Trophoblast cell (in vitro differentiated cells and primary cell): ENCODE results near the gene QTRT2. TPM values are rescaled to one million over a fixed set of nuclear protein-coding genes. Genes with fewer than 3 reads are reported as not detected.

ENCODE experiments used
- DNase-seq, 2 donors: peaks; one replicate each; pipeline ENCODE4 v3.0.0-alpha.2; 2016
- H2AFZ ChIP-seq: 2 replicates; pipeline ENCODE4 v1.6.1; 2013; ENCODE audit warnings: low read length, moderate library complexity, mild to moderate bottlenecking; ENCODE audit not compliant: insufficient read depth, poor library complexity
- H2AK5ac ChIP-seq: 2 replicates; pipeline ENCODE4 v1.6.1; 2013; ENCODE audit warnings: mild to moderate bottlenecking, low read length
- H2BK120ac ChIP-seq: 2 replicates; pipeline ENCODE4 v1.6.1; 2013; ENCODE audit warnings: low read length, mild to moderate bottlenecking, moderate library complexity; ENCODE audit not compliant: insufficient read depth, poor library complexity
- H2BK12ac ChIP-seq: 2 replicates; pipeline ENCODE4 v1.6.1; 2013; ENCODE audit warnings: mild to moderate bottlenecking, low read length, moderate library complexity
- H2BK5ac ChIP-seq: 2 replicates; pipeline ENCODE4 v1.6.1; 2013; ENCODE audit warnings: low read length, low read depth, moderate library complexity, mild to moderate bottlenecking; ENCODE audit not compliant: poor library complexity
- H3K14ac ChIP-seq: 2 replicates; pipeline ENCODE4 v1.6.1; 2013; ENCODE audit warnings: mild to moderate bottlenecking, low read length
- H3K18ac ChIP-seq: 2 replicates; pipeline ENCODE4 v1.6.1; 2013; ENCODE audit warnings: mild to moderate bottlenecking, low read length
- H3K23ac ChIP-seq: 2 replicates; pipeline ENCODE4 v1.6.1; 2013; ENCODE audit warnings: low read length
- H3K27ac ChIP-seq: 2 replicates; pipeline ENCODE4 v1.5.1; 2013; ENCODE audit warnings: low read depth, mild to moderate bottlenecking, inconsistent platforms, low read length, moderate library complexity
- H3K27me3 ChIP-seq: 2 replicates; pipeline ENCODE4 v1.6.1; 2013; ENCODE audit warnings: inconsistent platforms, mild to moderate bottlenecking, low read length, moderate library complexity; ENCODE audit not compliant: insufficient read depth
- H3K36me3 ChIP-seq, 2 experiments: 1 replicate in 1 of 2; 2 replicates in 1 of 2; pipeline ENCODE4 v1.6.1; 2013; ENCODE audit warnings: low read length in 2 of 2, mild to moderate bottlenecking in 2 of 2, moderate library complexity in 1 of 2; ENCODE audit not compliant: insufficient read depth in 2 of 2, control insufficient read depth in 1 of 2
- H3K4ac ChIP-seq: 2 replicates; pipeline ENCODE4 v1.6.1; 2013; ENCODE audit warnings: low read depth, mild to moderate bottlenecking, low read length, moderate library complexity
- H3K4me1 ChIP-seq, 2 experiments: 1 replicate in 1 of 2; 2 replicates in 1 of 2; pipeline ENCODE4 v1.6.1; 2013; ENCODE audit warnings: low read length in 2 of 2, mild to moderate bottlenecking in 2 of 2, moderate library complexity in 1 of 2; ENCODE audit not compliant: insufficient read depth in 2 of 2, control insufficient read depth in 1 of 2
- H3K4me2 ChIP-seq: 2 replicates; pipeline ENCODE4 v1.6.1; 2013; ENCODE audit warnings: inconsistent platforms, mild to moderate bottlenecking, low read length, moderate library complexity
- H3K4me3 ChIP-seq: 2 replicates; pipeline ENCODE4 v1.5.1; 2013; ENCODE audit warnings: mild to moderate bottlenecking, low read depth, low read length, inconsistent platforms
- H3K79me1 ChIP-seq: one replicate; pipeline ENCODE4 v1.6.1; 2013; ENCODE audit warnings: low read length
- H3K79me2 ChIP-seq: 2 replicates; pipeline ENCODE4 v1.6.1; 2013; ENCODE audit warnings: low read length, mild to moderate bottlenecking; ENCODE audit not compliant: control insufficient read depth, insufficient read depth, poor library complexity
- H3K9ac ChIP-seq: 2 replicates; pipeline ENCODE4 v1.6.1; 2013; ENCODE audit warnings: mild to moderate bottlenecking, low read length
- H3K9me3 ChIP-seq: 2 replicates; pipeline ENCODE4 v1.6.1; 2013; ENCODE audit warnings: low read depth, mild to moderate bottlenecking, control low read depth, inconsistent platforms, low read length; ENCODE audit not compliant: insufficient read depth
- H4K12ac ChIP-seq: 2 replicates; pipeline ENCODE4 v1.6.1; 2013; ENCODE audit warnings: low read depth, mild to moderate bottlenecking, low read length, moderate library complexity
- H4K8ac ChIP-seq: 2 replicates; pipeline ENCODE4 v1.6.1; 2013; ENCODE audit warnings: low read depth, mild to moderate bottlenecking, low read length, moderate library complexity
- H4K91ac ChIP-seq: one replicate; pipeline ENCODE4 v1.6.1; 2013; ENCODE audit warnings: low read depth, mild to moderate bottlenecking, low read length, moderate library complexity
- WGBS: extraction: QIAGEN DNeasy Blood & Tissue Kit; methylation state at CpG from one replicate; pipeline ENCODE4 v1.1.7; 2013; ENCODE audit warnings: missing lambda C conversion rate; ENCODE audit not compliant: insufficient read length, insufficient coverage; ENCODE audit errors: extremely low coverage; 5-methylcytosine and 5-hydroxymethylcytosine counted together
- polyA plus RNA-seq: library from polyadenylated mRNA; stranded (reverse); fragments of 200-250 nt; gene quantifications from 2 replicates; pipeline ENCODE4 v1.2.3, GENCODE V29; 2013

The QTRT2 gene
- polyA plus RNA-seq: 11.0 and 12.1 TPM in 2 replicates

DNA sequence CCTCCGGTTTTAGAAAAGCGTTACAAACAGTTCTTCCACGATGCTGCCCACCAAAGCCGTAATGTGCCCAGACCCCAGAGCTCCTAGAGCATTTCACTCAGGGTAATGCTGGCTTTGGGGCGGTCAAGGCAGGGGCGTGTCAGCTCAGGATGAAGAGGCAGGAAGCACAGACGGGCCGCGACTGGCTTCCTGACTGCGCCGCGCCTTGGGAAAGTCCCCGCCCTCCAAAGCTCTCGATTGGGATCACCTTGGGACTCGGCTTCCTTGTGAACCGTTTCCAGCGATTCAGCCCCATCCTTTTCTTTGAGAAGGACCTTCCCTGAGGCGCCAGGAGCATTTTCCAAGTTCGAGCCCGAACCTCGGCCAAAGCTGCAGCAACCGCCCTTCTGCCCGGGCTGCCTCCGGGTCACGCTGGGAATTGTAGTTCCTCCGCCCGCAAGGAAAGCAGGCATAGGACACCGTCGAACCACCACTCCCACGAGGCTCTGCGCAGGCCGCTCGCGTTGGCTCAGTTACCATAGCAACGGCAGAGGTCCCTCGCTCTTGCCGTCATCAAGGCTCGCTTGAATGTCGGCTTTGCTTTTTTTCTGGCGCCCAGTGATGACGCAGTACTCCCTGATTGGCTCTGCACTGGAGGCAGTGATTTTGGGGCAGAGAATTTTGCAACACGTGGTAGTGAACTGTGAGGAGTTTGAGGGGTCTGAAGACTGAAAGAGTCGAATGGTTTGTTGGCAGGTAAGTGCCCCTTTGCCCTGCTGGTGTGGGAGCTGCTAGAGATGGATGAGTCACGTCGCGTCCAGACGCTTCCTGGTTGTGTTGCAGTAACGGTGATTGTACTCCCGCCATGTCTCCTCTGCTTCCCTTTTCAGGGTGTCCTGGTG lies at the start of gene QTRT2, which contains the start of gene CCDC191:
Gene QTRT2, plus strand, starts transcription at position 608 of the 881 bp plus-strand sequence. CDS start 8,521 bp downstream, outside the sequence.
Gene CCDC191, minus strand, starts transcription at position 397 of the 881 bp plus-strand sequence. Its CDS starts 60 bp downstream, at position 337.
- H2BK12ac ChIP-seq: no peak within 1 kb of the TSS
- H2BK5ac ChIP-seq: peak within 1 kb of the TSS; percentile 22
- peaks cover 0 to 3% of the 10 kb centered on the region in 2 experiments for H3K36me3 ChIP-seq
- H2AFZ ChIP-seq: peak within 1 kb of the TSS; percentile 72
- peak within 1 kb of the TSS; percentile 52 for H4K91ac ChIP-seq
- WGBS: no CpG with 5 or more reads among the region's 49 CpGs
- H2BK120ac ChIP-seq: peak within 1 kb of the TSS; percentile 52
- H2AK5ac ChIP-seq: no peak within 1 kb of the TSS
- H4K12ac ChIP-seq: peak within 1 kb of the TSS; percentile 66
- H3K18ac ChIP-seq: peak within 1 kb of the TSS; percentile 19
- H3K9me3 ChIP-seq: no peaks in the 10 kb centered on the region
- peak; percentile 100 for DNase-seq
- no peak within 1 kb of the TSS for H3K23ac ChIP-seq
- no peaks in the 10 kb centered on the region for H3K27me3 ChIP-seq
- peaks cover 3% of the 10 kb centered on the region for H3K79me2 ChIP-seq
- no peaks in the 10 kb centered on the region for H3K4me1 ChIP-seq
- H3K4me3 ChIP-seq: peak within 1 kb of the TSS; percentile 85
- H3K4ac ChIP-seq: peak within 1 kb of the TSS; percentile 52
- peaks cover 2% of the 10 kb centered on the region for H3K79me1 ChIP-seq
- peak within 1 kb of the TSS; percentile 72 for H3K9ac ChIP-seq
- H3K4me2 ChIP-seq: peak within 1 kb of the TSS; percentile 70
- peak within 1 kb of the TSS; percentile 59 for H3K14ac ChIP-seq
- peak within 1 kb of the TSS; percentile 52 for H3K27ac ChIP-seq
- H4K8ac ChIP-seq: peak within 1 kb of the TSS; percentile 78

GRCh38 chr3:114011059-114011797 lies 45.3 kb upstream of the QTRT2 start:
- Histone ChIP-seq H4K8ac (no peak overlapping the region), H3K79me1 (no peaks in the 10 kb centered on the region), H3K79me2 (no peaks in the 10 kb centered on the region), H3K4me3 (no peak overlapping the region), H2BK5ac (no peak overlapping the region), H2BK12ac (no peak overlapping the region), H4K12ac (no peak overlapping the region), H2AFZ (no peak overlapping the region), H2BK120ac (no peak overlapping the region), H3K4me1 (no peaks in the 10 kb centered on the region), H3K18ac (no peak overlapping the region), H2AK5ac (no peak overlapping the region), H3K36me3 (no peaks in the 10 kb centered on the region), H4K91ac (no peak overlapping the region), H3K27ac (no peak overlapping the region), H3K14ac (no peak overlapping the region), H3K27me3 (no peaks in the 10 kb centered on the region), H3K4ac (no peak overlapping the region), H3K4me2 (no peak overlapping the region), H3K9me3 (no peaks in the 10 kb centered on the region), H3K23ac (no peak overlapping the region), H3K9ac (no peak overlapping the region)
- DNase-seq: no peak
- WGBS: no CpG with 5 or more reads among the region's 2 CpGs

- Histone ChIP-seq H3K14ac (no peak overlapping the region), H4K91ac (no peak overlapping the region), H3K4me1 (no peaks in the 10 kb centered on the region), H2BK12ac (no peak overlapping the region), H2BK120ac (no peak overlapping the region), H3K4ac (no peak overlapping the region), H3K27ac (no peak overlapping the region), H4K8ac (no peak overlapping the region), H3K4me2 (no peak overlapping the region), H3K79me1 (no peaks in the 10 kb centered on the region), H3K4me3 (no peak overlapping the region), H2AK5ac (no peak overlapping the region), H3K36me3 (no peaks in the 10 kb centered on the region), H3K27me3 (no peaks in the 10 kb centered on the region), H2BK5ac (no peak overlapping the region), H3K9me3 (no peaks in the 10 kb centered on the region), H3K23ac (no peak overlapping the region), H2AFZ (no peak overlapping the region), H4K12ac (no peak overlapping the region), H3K9ac (no peak overlapping the region), H3K18ac (no peak overlapping the region), H3K79me2 (no peaks in the 10 kb centered on the region)
- DNase-seq: no peak
- no CpG with 5 or more reads among the region's 7 CpGs for WGBS
These were observed 42.3 kb upstream of the QTRT2 start for GRCh38 chr3:114014211-114014610.

- Histone ChIP-seq H2BK120ac (no peak overlapping the region), H3K79me1 (no peaks in the 10 kb centered on the region), H2AFZ (no peak overlapping the region), H3K4me2 (no peak overlapping the region), H3K14ac (no peak overlapping the region), H3K27me3 (no peaks in the 10 kb centered on the region), H3K36me3 (no peaks in the 10 kb centered on the region), H3K23ac (no peak overlapping the region), H3K4me3 (no peak overlapping the region), H3K9me3 (no peaks in the 10 kb centered on the region), H3K18ac (no peak overlapping the region), H3K4me1 (no peaks in the 10 kb centered on the region), H4K91ac (no peak overlapping the region), H4K12ac (no peak overlapping the region), H3K9ac (no peak overlapping the region), H2AK5ac (no peak overlapping the region), H2BK12ac (no peak overlapping the region), H3K4ac (no peak overlapping the region), H4K8ac (no peak overlapping the region), H3K79me2 (no peaks in the 10 kb centered on the region), H2BK5ac (no peak overlapping the region), H3K27ac (no peak overlapping the region)
- DNase-seq: no peak
- WGBS: no CpG with 5 or more reads among the region's 2 CpGs
These were observed 37.1 kb upstream of the QTRT2 start for GRCh38 chr3:114019486-114019885.
